Measurements from ENCODE around the gene STUB1. TPM values are rescaled to one million over a fixed set of nuclear protein-coding genes. Genes with fewer than 3 reads are reported as not detected.

The STUB1 gene
- total and polyA plus RNA-seq, 10 of the 15 experiments (the other 5 are each of a cell fraction or from before 2014, with no cell fraction given) = 4.2 to 136 (median 67.1) TPM

- TF ChIP-seq CTCF (IDR thresholded peaks at IDR 0.05 in 2 of 3, conservative IDR thresholded peaks at IDR 0.05 in 1 of 3; ENCODE audit: control insufficient read depth in 2 of 3, extremely low read depth in 1 of 3, insufficient read depth in 1 of 3, low read depth in 3 of 3, low read length in 3 of 3) = peak in 1 of 3 experiments; percentile 12; a peak in 1 of 6 replicates
- peak; percentile 65; the same call in 1 of the 2 replicates for TF ChIP-seq IRF5 (IDR thresholded peaks at IDR 0.05; ENCODE audit: borderline replicate concordance)
- TF ChIP-seq SREBF1 (IDR thresholded peaks at IDR 0.05; ENCODE audit: low read length) = peak; percentile 27
- peak; percentile 64; the same call in 1 of the 2 replicates for TF ChIP-seq CBFB (IDR thresholded peaks at IDR 0.05; ENCODE audit: low read depth)
- peak; percentile 90 for TF ChIP-seq MXI1 (IDR thresholded peaks at IDR 0.05; ENCODE audit: low read depth, low read length)
- no peak; a peak in 1 of 4 replicates for TF ChIP-seq ETV6 (conservative IDR thresholded peaks at IDR 0.05 in 1 of 2, IDR thresholded peaks at IDR 0.05 in 1 of 2; ENCODE audit: borderline replicate concordance in 1 of 2, low read depth in 1 of 2)
- TF ChIP-seq RUNX3 (IDR thresholded peaks at IDR 0.05; ENCODE audit: low read length) = peak; percentile 35
- peak; percentile 76 for TF ChIP-seq CREB1 (IDR thresholded peaks at IDR 0.05; ENCODE audit: low read depth)
- TF ChIP-seq TARDBP (IDR thresholded peaks at IDR 0.05; ENCODE audit: borderline replicate concordance) = peak; percentile 94
- peak; percentile 49 to 69 for TF ChIP-seq IKZF2 (IDR thresholded peaks at IDR 0.05)
- TF ChIP-seq KAT2A (conservative IDR thresholded peaks at IDR 0.05; ENCODE audit: control insufficient read depth, low read depth, low read length) = no peak
- no peak for TF ChIP-seq CEBPB (IDR thresholded peaks at IDR 0.05; ENCODE audit: borderline replicate concordance in 1 of 2, low read depth in 2 of 2, low read length in 2 of 2)
- TF ChIP-seq NR2C1 (IDR thresholded peaks at IDR 0.05) = peak; percentile 87
- TF ChIP-seq SUZ12 (IDR thresholded peaks at IDR 0.05; ENCODE audit: unreplicated experiment) = no peak
- 0 out of 2 replicates have a peak, but pooled peaks have one; percentile 79 for TF ChIP-seq ZNF687 (IDR thresholded peaks at IDR 0.05)
- TF ChIP-seq IKZF1 (conservative IDR thresholded peaks at IDR 0.05) = peak; percentile 99
Measured at GRCh38 chr16:636206-637080, 43.8 kb upstream of the STUB1 start, which contains the start of gene METTL26 (continued).
